Testis (tissue), 3 donors: ENCODE data around the gene PI4K2B. TPM values are rescaled to one million over a fixed set of nuclear protein-coding genes. Genes with fewer than 3 reads are reported as not detected.

ENCODE experiments used
- DNase-seq: peaks from one replicate; pipeline ENCODE4 v3.0.0-alpha.2; 2019
- H3K27ac ChIP-seq, 2 donors: fragments of 200-600 bp; sonication (generic); one replicate each; pipeline ENCODE4 v1.5.1; 2019
- H3K27me3 ChIP-seq: fragments of 200-600 bp; sonication (generic); one replicate; pipeline ENCODE4 v1.5.1; 2019
- H3K36me3 ChIP-seq: fragments of 200-600 bp; sonication (generic); one replicate; pipeline ENCODE4 v1.5.1; 2017; ENCODE audit warnings: low read depth; ENCODE audit errors: missing control alignments
- H3K4me1 ChIP-seq: fragments of 200-600 bp; sonication (generic); one replicate; pipeline ENCODE4 v1.5.1; 2019
- H3K4me3 ChIP-seq, 2 donors: fragments of 200-600 bp; sonication (generic); one replicate each; pipeline ENCODE4 v1.5.1; 2017 to 2019
- H3K9me3 ChIP-seq: fragments of 200-600 bp; sonication (generic); one replicate; pipeline ENCODE4 v1.5.1; 2017
- CTCF ChIP-seq, 3 experiments: fragments of 450-650 bp in 2 of 3; fragments of 200-600 bp in 1 of 3; sonication (generic) in 1 of 3; IDR thresholded peaks; one replicate each; pipeline ENCODE4 v1.5.1; 2016 to 2019; ENCODE audit warnings: antibody characterized with exemption in 3 of 3, mild to moderate bottlenecking in 2 of 3, moderate library complexity in 1 of 3
- POLR2A ChIP-seq: fragments of 450-650 bp; IDR thresholded peaks from one replicate; pipeline ENCODE4 v1.6.1; 2017; ENCODE audit warnings: antibody characterized with exemption, mild to moderate bottlenecking, moderate library complexity
- WGBS, 2 donors: methylation state at CpG; one replicate each; pipeline ENCODE4 v1.1.5; 2018; 5-methylcytosine and 5-hydroxymethylcytosine counted together
- intact Hi-C: fragments of 100-400 bp; cut with DNase I; formaldehyde crosslinking; loops from one replicate; pipeline ENCODE4 v1.15.1; 2023; ENCODE audit warnings: low total_unique reads
- polyA plus RNA-seq: library from polyadenylated mRNA; stranded (reverse); fragments of 350-450 nt; fragmentation: Illumina TruSeq; extraction: RNeasy Lipid Tissue Mini Kit (QIAGEN cat#74804); gene quantifications from one replicate; pipeline ENCODE4 v1.2.3, GENCODE V29; 2014; ENCODE audit warnings: low read depth, low replicate concordance; ENCODE audit not compliant: insufficient read depth
- total RNA-seq, 2 donors: library from RNA; depleted of rRNA; stranded (reverse); fragments of >200 nt; gene quantifications; one replicate each; pipeline ENCODE4 v1.2.3, GENCODE V29; 2016

The PI4K2B gene
- total and polyA plus RNA-seq, 3 donors from 2014 or later, result 11.5 to 19.9 (median 18.9) TPM

- no peaks in the 10 kb centered on the region for H3K4me1 ChIP-seq
- intact Hi-C loops, result no loop called here
- no peak for DNase-seq
- no peaks in the 10 kb centered on the region for H3K9me3 ChIP-seq
- TF ChIP-seq CTCF (IDR thresholded peaks at IDR 0.05) (no peak), POLR2A (no peak)
- H3K4me3 ChIP-seq, result no peak overlapping the region
- 86 to 88% methylated on average over 5 of the region's 5 CpGs for WGBS, 2 donors
- no peaks in the 10 kb centered on the region for H3K27me3 ChIP-seq
- H3K27ac ChIP-seq, result no peak overlapping the region
- no peaks in the 10 kb centered on the region for H3K36me3 ChIP-seq
Observed at GRCh38 chr4:25297528-25298242, 63.9 kb downstream of the PI4K2B start.

GRCh38 chr4:25299476-25300203 lies 65.8 kb downstream of the PI4K2B start:
- no peaks in the 10 kb centered on the region for H3K4me1 ChIP-seq
- H3K36me3 ChIP-seq, result no peaks in the 10 kb centered on the region
- DNase-seq, result no peak
- H3K9me3 ChIP-seq, result no peaks in the 10 kb centered on the region
- no peak overlapping the region for H3K27ac ChIP-seq
- intact Hi-C loops, result no loop called here
- TF ChIP-seq CTCF (IDR thresholded peaks at IDR 0.05), result no peak
- TF ChIP-seq POLR2A, result no peak
- no peaks in the 10 kb centered on the region for H3K27me3 ChIP-seq
- no peak overlapping the region for H3K4me3 ChIP-seq
- WGBS, 2 donors, result 55 to 69% methylated on average over 10 of the region's 10 CpGs

GRCh38 chr4:25301471-25301870 lies 67.6 kb downstream of the PI4K2B start:
- intact Hi-C loops, result no loop called here
- H3K4me3 ChIP-seq, result no peak overlapping the region
- no peaks in the 10 kb centered on the region for H3K36me3 ChIP-seq
- TF ChIP-seq POLR2A (no peak), CTCF (IDR thresholded peaks at IDR 0.05) (no peak)
- no peaks in the 10 kb centered on the region for H3K9me3 ChIP-seq
- no peaks in the 10 kb centered on the region for H3K4me1 ChIP-seq
- 75 to 88% methylated on average over 4 of the region's 4 CpGs for WGBS, 2 donors
- H3K27ac ChIP-seq, result no peak overlapping the region
- no peaks in the 10 kb centered on the region for H3K27me3 ChIP-seq
- no peak for DNase-seq

GRCh38 chr4:25302626-25303025 lies 68.8 kb downstream of the PI4K2B start:
- intact Hi-C loops, result no loop called here
- no peak for TF ChIP-seq CTCF (IDR thresholded peaks at IDR 0.05)

More at GRCh38 chr4:25302626-25303025, 68.8 kb downstream of the PI4K2B start:
- DNase-seq, result no peak
- Histone ChIP-seq H3K36me3 (no peaks in the 10 kb centered on the region), H3K4me3 (no peak overlapping the region), H3K27me3 (no peaks in the 10 kb centered on the region), H3K9me3 (no peaks in the 10 kb centered on the region), H3K27ac (no peak overlapping the region), H3K4me1 (no peaks in the 10 kb centered on the region)
- WGBS, 2 donors, result 82% methylated on average over 9 of the region's 9 CpGs
